HUES64 (cell line): ENCODE data around the gene ANAPC5.
A peak's percentile ranks its signal among the peaks of the same experiment; 100 is the strongest.

ENCODE experiments used
- H3K27ac ChIP-seq: 2 replicates; pipeline ENCODE4 v1.7.0; 2013; ENCODE audit warnings: low read depth, low read length, inconsistent platforms
- H3K27me3 ChIP-seq: 2 replicates; pipeline ENCODE4 v1.6.1; 2013; ENCODE audit warnings: mild to moderate bottlenecking, low read length; ENCODE audit not compliant: insufficient read depth
- H3K36me3 ChIP-seq: 2 replicates; pipeline ENCODE4 v1.6.1; 2013; ENCODE audit warnings: mild to moderate bottlenecking, low read length; ENCODE audit not compliant: insufficient read depth
- H3K4me1 ChIP-seq: 2 replicates; pipeline ENCODE4 v1.6.1; 2013; ENCODE audit warnings: mild to moderate bottlenecking, low read length, moderate library complexity; ENCODE audit not compliant: insufficient read depth
- H3K4me3 ChIP-seq: 2 replicates; pipeline ENCODE4 v1.5.1; 2013; ENCODE audit warnings: mild to moderate bottlenecking, low read length, moderate library complexity
- H3K9ac ChIP-seq: 2 replicates; pipeline ENCODE4 v1.6.1; 2013; ENCODE audit warnings: mild to moderate bottlenecking, low read depth, low read length
- H3K9me3 ChIP-seq: 2 replicates; pipeline ENCODE4 v1.6.1; 2013; ENCODE audit warnings: low read depth, low read length; ENCODE audit not compliant: insufficient read depth
- WGBS: fragments of 150-250, 120-280 bp; methylation state at CpG from one replicate; pipeline ENCODE4 v1.1.7; 2013; ENCODE audit warnings: missing lambda C conversion rate; 5-methylcytosine and 5-hydroxymethylcytosine counted together

ANAPC5 gene

DNA sequence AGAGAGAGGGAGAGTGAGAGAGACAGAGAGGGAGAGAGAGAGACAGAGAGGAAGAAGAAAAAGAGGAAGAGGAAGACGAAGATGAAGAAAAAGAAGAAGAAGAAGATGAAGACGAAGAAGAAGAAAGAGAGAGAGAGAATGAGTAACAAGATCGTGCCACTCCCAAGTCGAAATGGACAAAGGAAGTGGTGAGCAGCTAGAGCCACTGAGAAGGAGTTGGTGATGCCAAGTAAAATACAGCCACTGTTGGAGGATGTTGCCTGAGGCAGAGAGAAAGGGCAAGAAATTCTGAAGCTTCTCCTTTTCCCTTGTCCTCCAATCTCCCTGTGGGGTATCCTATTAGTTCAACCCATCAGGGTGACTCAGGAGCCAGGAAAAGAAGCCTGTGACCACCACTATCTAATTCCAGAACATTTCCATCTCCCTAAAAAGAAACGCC is 12.5 kb upstream of the ANAPC5 start:
- Histone ChIP-seq H3K36me3 (no peaks in the 10 kb centered on the region), H3K27ac (no peak overlapping the region), H3K4me3 (no peak overlapping the region), H3K27me3 (no peaks in the 10 kb centered on the region), H3K4me1 (no peaks in the 10 kb centered on the region), H3K9ac (no peak overlapping the region), H3K9me3 (no peaks in the 10 kb centered on the region)
- WGBS: 81% methylated on average over 5 of the region's 5 CpGs

DNA sequence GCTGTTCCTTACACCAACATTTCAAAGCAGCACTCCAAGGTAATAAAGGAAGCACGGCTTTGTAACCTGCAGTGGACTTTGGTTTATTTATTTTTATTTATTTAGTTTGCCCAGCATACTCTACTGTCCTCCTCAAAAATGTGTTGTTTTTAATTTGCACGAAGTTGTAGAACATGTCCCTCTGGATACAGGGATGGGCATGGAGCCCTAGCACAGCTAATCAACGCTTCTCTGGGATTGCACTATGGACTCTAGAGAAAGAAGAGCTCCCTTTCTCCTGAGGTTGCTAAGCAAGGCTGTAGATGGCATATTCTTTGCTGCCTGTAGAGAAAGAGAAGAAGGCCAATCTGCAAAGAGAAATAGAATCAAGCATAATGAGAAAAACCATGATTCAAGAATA is 5.9 kb upstream of the ANAPC5 start:
- Histone ChIP-seq H3K9ac (no peak overlapping the region), H3K4me3 (no peak overlapping the region), H3K27me3 (peaks cover 2% of the 10 kb centered on the region; the same call in 1 of the 2 replicates), H3K4me1 (0 out of 2 replicates have a peak, but pooled peaks cover under 1% of the 10 kb centered on the region), H3K36me3 (no peaks in the 10 kb centered on the region), H3K27ac (no peak overlapping the region), H3K9me3 (no peaks in the 10 kb centered on the region)
- 88% methylated on average over 2 of the region's 3 CpGs for WGBS

DNA sequence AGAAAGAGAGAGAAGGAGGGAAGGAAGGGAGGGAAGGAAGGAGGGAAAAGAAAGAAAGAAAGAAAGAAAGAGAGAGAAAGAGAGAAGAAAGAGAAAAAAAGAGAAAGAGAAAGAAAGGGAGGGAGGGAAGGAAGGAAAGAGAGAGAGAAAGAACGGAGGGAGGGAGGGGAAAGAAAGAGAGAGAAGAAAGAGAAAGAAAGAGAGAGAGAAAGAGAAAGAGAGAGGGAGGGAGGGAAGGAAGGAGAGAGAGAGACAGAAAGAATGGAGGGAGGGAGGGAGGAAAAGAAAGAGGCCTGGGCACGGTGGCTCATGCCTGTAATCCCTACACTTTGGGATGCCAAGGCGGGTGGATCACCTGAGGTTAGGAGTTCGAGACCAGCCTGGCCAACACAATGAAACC is 5.1 kb upstream of the ANAPC5 start:
- Histone ChIP-seq H3K4me3 (no peak overlapping the region), H3K4me1 (0 out of 2 replicates have a peak, but pooled peaks cover 2% of the 10 kb centered on the region), H3K9ac (no peak overlapping the region), H3K36me3 (no peaks in the 10 kb centered on the region), H3K9me3 (no peaks in the 10 kb centered on the region), H3K27me3 (peaks cover 2% of the 10 kb centered on the region; the same call in 1 of the 2 replicates), H3K27ac (no peak overlapping the region)
- 76% methylated on average over 3 of the region's 4 CpGs for WGBS

DNA sequence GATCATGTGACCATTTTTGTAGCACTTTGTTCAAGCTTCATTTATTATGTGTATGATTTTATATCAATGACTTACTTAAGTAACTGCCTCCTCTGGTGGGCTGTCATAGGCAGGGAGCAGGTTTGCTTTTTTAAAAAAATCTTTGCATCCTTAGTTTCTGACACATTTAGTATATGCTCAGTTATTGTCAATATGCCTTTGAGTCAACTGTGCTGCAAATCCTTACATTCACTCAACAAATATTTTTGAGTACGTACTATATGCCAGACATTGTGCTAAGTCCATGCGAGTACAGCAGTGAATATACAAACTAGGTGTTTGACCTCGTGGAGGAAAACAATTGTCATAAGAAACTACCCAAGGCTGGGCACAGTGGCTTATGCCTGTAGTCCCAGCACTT is 4.4 kb upstream of the ANAPC5 start:
- H3K4me1 ChIP-seq: 0 out of 2 replicates have a peak, but pooled peaks cover 2% of the 10 kb centered on the region
- no peaks in the 10 kb centered on the region for H3K36me3 ChIP-seq
- peaks cover 2% of the 10 kb centered on the region; the same call in 1 of the 2 replicates for H3K27me3 ChIP-seq
- WGBS: 82% methylated on average over 3 of the region's 3 CpGs
- no peaks in the 10 kb centered on the region for H3K9me3 ChIP-seq
- no peak overlapping the region for H3K4me3 ChIP-seq
- no peak overlapping the region for H3K9ac ChIP-seq
- H3K27ac ChIP-seq: no peak overlapping the region

DNA sequence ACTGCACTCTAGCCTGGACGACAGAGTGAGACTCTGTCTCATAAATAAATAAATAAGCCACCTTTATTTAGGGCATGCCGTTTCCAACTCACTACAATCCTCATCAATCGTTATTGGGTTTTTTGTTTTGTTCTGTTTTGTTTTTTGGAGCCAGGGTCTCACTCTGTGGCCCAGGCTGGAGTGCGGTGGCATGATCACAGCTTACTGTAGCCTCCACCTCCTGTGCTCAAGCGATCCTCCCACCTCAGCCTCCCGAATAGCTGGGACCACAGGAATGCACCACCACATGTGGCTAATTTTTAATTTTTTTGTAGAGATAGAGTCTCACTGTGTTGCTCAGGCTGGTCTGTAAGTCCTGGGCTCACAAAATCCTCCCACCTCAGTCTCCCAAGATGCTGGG is 3.6 kb upstream of the ANAPC5 start:
- no peak overlapping the region for H3K9ac ChIP-seq
- no peak overlapping the region for H3K4me3 ChIP-seq
- no peaks in the 10 kb centered on the region for H3K9me3 ChIP-seq
- H3K36me3 ChIP-seq: 0 out of 2 replicates have a peak, but pooled peaks cover 2% of the 10 kb centered on the region
- WGBS: 91% methylated on average over 4 of the region's 6 CpGs
- H3K4me1 ChIP-seq: 0 out of 2 replicates have a peak, but pooled peaks cover 4% of the 10 kb centered on the region
- H3K27me3 ChIP-seq: peaks cover 2% of the 10 kb centered on the region; the same call in 1 of the 2 replicates
- H3K27ac ChIP-seq: no peak overlapping the region

DNA sequence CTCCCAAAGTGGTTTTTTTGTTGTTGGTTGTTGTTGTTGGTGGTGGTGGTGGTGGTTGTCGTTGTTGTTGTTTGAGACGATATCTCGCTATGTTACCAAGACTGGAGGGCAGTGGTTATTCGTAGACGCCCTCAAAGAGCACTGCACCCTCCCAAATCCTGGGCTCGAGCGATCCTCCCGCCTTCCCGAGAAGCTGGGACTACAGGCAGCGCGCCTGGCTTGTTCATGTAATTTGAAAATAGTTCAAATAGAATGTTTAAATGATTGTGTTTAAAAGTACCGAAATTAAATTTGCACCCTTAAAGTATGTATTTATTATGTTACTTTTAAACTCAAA is 439 bp upstream of the ANAPC5 start:
- peaks cover 7% of the 10 kb centered on the region; the same call in 1 of the 2 replicates for H3K36me3 ChIP-seq
- 0 out of 2 replicates have a peak overlapping the region, but pooled peaks have one; percentile 10 for H3K27ac ChIP-seq

DNA sequence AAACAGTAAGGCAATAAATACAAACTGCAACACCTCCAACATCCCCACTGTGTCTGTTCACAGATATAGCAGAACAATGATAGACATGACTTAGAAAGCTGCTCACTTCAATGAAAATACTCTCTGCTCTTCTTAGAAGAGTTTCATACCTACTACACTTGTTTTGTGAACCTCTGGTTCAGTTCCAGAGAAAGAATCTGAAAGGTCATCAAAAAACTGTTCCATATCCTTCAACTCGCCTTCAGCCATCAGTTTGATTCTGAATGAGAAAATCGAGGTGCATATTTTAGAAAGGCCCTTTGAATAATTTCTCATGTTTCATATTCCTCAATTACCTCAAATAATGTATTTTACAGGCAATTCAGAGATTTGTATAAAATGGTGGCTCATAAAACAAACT is 5.5 kb downstream of the ANAPC5 start:
- no peak overlapping the region for H3K4me3 ChIP-seq
- no peak overlapping the region for H3K27ac ChIP-seq
- WGBS: 93% methylated on average over 2 of the region's 2 CpGs
- H3K27me3 ChIP-seq: no peaks in the 10 kb centered on the region
- H3K9me3 ChIP-seq: no peaks in the 10 kb centered on the region
- no peak overlapping the region for H3K9ac ChIP-seq
- H3K36me3 ChIP-seq: peaks cover 64% of the 10 kb centered on the region
- 0 out of 2 replicates have a peak, but pooled peaks cover 5% of the 10 kb centered on the region for H3K4me1 ChIP-seq

More for the DNA sequence above, 439 bp upstream of the ANAPC5 start:
- H3K4me3 ChIP-seq: peak overlapping the region; percentile 88
- no peaks in the 10 kb centered on the region for H3K9me3 ChIP-seq
- peak overlapping the region; percentile 73; the same call in 1 of the 2 replicates for H3K9ac ChIP-seq
- 4% methylated on average over 9 of the region's 12 CpGs for WGBS
- H3K4me1 ChIP-seq: 0 out of 2 replicates have a peak, but pooled peaks cover 8% of the 10 kb centered on the region
- peaks cover 2% of the 10 kb centered on the region; the same call in 1 of the 2 replicates for H3K27me3 ChIP-seq

DNA sequence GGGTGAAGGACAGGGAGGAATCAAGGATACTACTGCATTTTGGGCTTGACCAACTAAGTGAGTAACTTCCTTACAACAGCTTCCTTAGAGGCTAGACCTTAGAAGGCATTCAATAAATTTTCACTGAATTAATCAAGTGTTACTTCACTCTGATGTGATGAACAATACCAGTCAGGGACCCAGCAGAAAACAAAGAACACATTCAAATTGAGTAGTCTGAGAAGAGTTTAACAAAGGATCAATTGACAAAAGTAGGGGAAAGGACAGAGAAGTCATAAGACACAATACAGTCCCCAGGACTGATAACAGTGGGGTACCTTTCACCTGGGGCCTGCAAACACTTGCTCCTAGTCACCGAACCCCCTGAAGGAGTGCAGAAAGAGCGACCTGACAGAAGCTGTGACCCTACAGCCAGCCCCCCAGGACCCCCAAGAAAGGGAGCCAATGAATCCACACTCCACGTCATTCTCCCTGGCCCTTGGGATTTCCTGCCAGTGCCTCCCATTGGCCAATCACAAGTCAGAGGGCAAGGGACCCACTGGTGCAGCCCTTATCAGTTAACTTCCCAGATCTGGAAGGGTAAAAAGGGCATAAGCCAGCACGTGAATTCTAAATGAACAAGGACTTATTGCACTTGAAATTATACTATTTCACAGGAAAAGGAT is 6.9 kb downstream of the ANAPC5 start:
- 91% methylated on average over 4 of the region's 4 CpGs for WGBS
- Histone ChIP-seq H3K9me3 (no peaks in the 10 kb centered on the region), H3K36me3 (peaks cover 76% of the 10 kb centered on the region)

DNA sequence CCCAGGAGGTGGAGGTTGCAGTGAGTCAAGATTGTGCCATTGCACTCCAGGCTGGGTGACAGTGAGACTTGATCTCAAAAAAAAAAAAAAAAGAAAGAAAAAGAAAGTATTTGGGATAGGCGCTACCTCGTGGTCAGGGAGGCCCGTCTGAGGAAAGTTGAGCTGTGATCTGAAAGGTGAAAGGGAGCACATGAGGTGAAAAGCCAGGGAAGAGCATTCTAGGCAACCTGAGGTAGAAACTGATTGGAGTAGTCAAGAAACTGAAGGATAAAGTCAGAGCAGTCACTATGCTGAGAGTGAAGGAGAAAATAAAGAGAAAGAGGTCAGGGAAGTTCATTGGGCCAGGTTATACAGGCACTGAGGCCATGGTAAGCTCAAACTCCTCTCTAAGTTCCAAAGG is 7.7 kb downstream of the ANAPC5 start:
- H3K9me3 ChIP-seq: no peaks in the 10 kb centered on the region
- no peak overlapping the region for H3K4me3 ChIP-seq
- no peak overlapping the region for H3K9ac ChIP-seq
- WGBS: 94% methylated on average over 3 of the region's 3 CpGs
- no peaks in the 10 kb centered on the region for H3K4me1 ChIP-seq
- no peaks in the 10 kb centered on the region for H3K27me3 ChIP-seq
- H3K27ac ChIP-seq: no peak overlapping the region
- peaks cover 83% of the 10 kb centered on the region for H3K36me3 ChIP-seq

More for the DNA sequence above, 6.9 kb downstream of the ANAPC5 start:
- Histone ChIP-seq H3K27me3 (no peaks in the 10 kb centered on the region), H3K4me3 (no peak overlapping the region), H3K4me1 (no peaks in the 10 kb centered on the region), H3K27ac (no peak overlapping the region), H3K9ac (no peak overlapping the region)

DNA sequence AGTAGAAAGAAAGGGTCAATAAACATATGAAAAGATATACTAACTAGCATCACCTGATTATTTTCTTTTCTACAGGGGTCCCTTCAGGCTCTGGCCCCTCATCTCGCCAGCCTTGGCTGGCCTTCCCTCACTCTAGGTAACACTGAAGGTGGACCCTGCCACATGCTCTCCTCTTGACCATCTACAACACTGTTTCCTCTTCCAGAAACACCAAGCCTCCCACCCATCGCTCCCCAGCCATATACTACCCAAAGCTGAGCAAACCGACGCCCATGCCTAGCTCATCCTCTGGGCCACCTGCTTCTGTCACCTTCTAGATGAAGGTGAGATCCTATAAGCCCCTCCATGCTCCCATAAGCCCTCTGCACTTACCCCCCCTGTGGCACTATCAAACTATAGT is 14.8 kb downstream of the ANAPC5 start:
- no peaks in the 10 kb centered on the region for H3K9me3 ChIP-seq
- no peak overlapping the region for H3K4me3 ChIP-seq
- H3K27me3 ChIP-seq: no peaks in the 10 kb centered on the region
- WGBS: 91% methylated on average over 4 of the region's 4 CpGs
- no peak overlapping the region for H3K9ac ChIP-seq
- H3K27ac ChIP-seq: no peak overlapping the region
- peaks cover 88% of the 10 kb centered on the region for H3K36me3 ChIP-seq
- no peaks in the 10 kb centered on the region for H3K4me1 ChIP-seq

DNA sequence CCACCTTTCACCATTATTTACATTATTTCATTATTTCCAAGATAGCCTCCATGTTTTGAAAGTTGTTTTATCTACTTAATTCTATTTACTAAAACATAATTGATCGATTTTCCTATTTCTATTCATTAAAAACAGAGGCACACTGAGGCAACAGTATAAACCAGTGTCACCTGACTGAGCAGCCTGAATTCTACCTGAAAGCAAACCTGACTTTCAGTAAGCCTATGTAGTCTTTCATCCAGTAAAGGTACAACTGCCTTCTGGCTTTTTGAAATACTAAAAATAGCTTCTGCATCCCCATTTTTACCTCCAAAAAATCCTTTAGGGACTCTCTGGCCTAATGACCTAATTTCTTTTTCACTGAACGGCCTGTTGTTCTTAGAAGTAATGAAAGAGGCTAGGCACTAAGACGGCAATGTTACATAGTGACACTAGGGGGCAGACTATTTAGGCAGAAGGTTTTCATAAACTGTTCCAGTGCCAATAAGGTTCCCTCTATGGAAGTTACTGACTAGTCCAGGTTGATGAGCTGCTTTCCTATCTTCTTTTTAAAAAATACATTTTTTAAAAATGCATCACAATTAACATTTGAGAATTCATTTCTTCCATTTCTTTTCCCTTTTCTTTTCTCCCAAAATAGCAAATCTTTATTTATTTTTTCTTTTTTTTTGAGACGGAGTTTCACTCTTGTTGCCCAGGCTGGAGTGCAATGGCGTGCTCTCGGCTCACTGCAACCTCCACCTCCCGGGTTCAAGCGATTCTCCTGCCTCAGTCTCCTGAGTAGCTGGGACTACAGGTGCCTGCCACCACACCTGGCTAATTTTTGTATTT is 17.5 kb downstream of the ANAPC5 start:
- Histone ChIP-seq H3K36me3 (peaks cover 90% of the 10 kb centered on the region), H3K4me1 (no peaks in the 10 kb centered on the region)

More for the DNA sequence above, 17.5 kb downstream of the ANAPC5 start:
- H3K4me3 ChIP-seq: no peak overlapping the region
- H3K27ac ChIP-seq: no peak overlapping the region
- 76% methylated on average over 8 of the region's 8 CpGs for WGBS
- no peaks in the 10 kb centered on the region for H3K27me3 ChIP-seq
- H3K9me3 ChIP-seq: no peaks in the 10 kb centered on the region
- no peak overlapping the region for H3K9ac ChIP-seq
